CD14-positive monocyte (primary cell): ENCODE data around the gene ELFN1. TPM values are rescaled to one million over a fixed set of nuclear protein-coding genes. Genes with fewer than 3 reads are reported as not detected.

Experiments
- DNase-seq, 3 donors: peaks; one replicate each; pipeline ENCODE4 v3.0.0-alpha.2; 2011 to 2022
- H2AFZ ChIP-seq: 2 replicates; pipeline ENCODE4 v1.6.0; 2012; ENCODE audit warnings: mild to moderate bottlenecking, low read depth, low read length, inconsistent platforms; ENCODE audit not compliant: insufficient read depth, poor library complexity, severe bottlenecking
- H3K27ac ChIP-seq, 2 donors: 1 replicate in 1 of 2; 2 replicates in 1 of 2; pipeline ENCODE4 v1.5.1; 2012 to 2013; ENCODE audit warnings: low read length in 2 of 2, control low read depth in 1 of 2, inconsistent platforms in 1 of 2, low read depth in 1 of 2, mild to moderate bottlenecking in 1 of 2
- H3K27me3 ChIP-seq, 2 donors: one replicate each; pipeline versions ENCODE4 v1.6.0 to v1.6.1; 2011 to 2013; ENCODE audit warnings: low read length in 2 of 2; ENCODE audit not compliant: control insufficient read depth in 2 of 2, insufficient read depth in 2 of 2
- H3K36me3 ChIP-seq, 2 donors: replicated peaks in 1 of 2; 1 replicate in 1 of 2; 2 replicates in 1 of 2; pipeline versions ENCODE4 v1.5.1 to v1.6.1; 2012 to 2013; ENCODE audit warnings: low read length in 2 of 2, control low read depth in 1 of 2, inconsistent platforms in 1 of 2, mild to moderate bottlenecking in 1 of 2; ENCODE audit not compliant: insufficient read depth in 2 of 2, control insufficient read depth in 1 of 2
- H3K4me1 ChIP-seq, 2 donors: 1 replicate in 1 of 2; 2 replicates in 1 of 2; pipeline versions ENCODE4 v1.5.1 to v1.6.1; 2012 to 2013; ENCODE audit warnings: low read length in 2 of 2, control low read depth in 1 of 2, inconsistent platforms in 1 of 2, mild to moderate bottlenecking in 1 of 2, moderate library complexity in 1 of 2; ENCODE audit not compliant: insufficient read depth in 2 of 2, control insufficient read depth in 1 of 2
- H3K4me2 ChIP-seq: replicated peaks from 2 replicates; pipeline ENCODE3; 2012; ENCODE audit warnings: low read length, moderate library complexity, mild to moderate bottlenecking; ENCODE audit not compliant: poor library complexity, severe bottlenecking; ENCODE audit errors: extremely low read depth
- H3K4me3 ChIP-seq, 3 experiments: fragments of 200-600 bp in 1 of 3; sonication (generic) in 1 of 3; replicated peaks in 1 of 3; 1 replicate in 2 of 3; 2 replicates in 1 of 3; pipeline ENCODE4 v1.5.1; 2011 to 2013; ENCODE audit warnings: low read length in 3 of 3, mild to moderate bottlenecking in 3 of 3, control low read depth in 2 of 3, low read depth in 2 of 3, inconsistent platforms in 1 of 3, moderate library complexity in 1 of 3
- H3K79me2 ChIP-seq: 2 replicates; pipeline ENCODE4 v1.6.0; 2012; ENCODE audit warnings: mild to moderate bottlenecking, control low read depth, inconsistent platforms, low read length, moderate library complexity; ENCODE audit not compliant: insufficient read depth
- H3K9ac ChIP-seq: 2 replicates; pipeline ENCODE4 v1.6.0; 2017; ENCODE audit warnings: low read length, mild to moderate bottlenecking; ENCODE audit not compliant: insufficient read depth, poor library complexity, severe bottlenecking
- H3K9me3 ChIP-seq, 2 donors: replicated peaks in 1 of 2; 1 replicate in 1 of 2; 2 replicates in 1 of 2; pipeline versions ENCODE4 v1.5.1 to v1.6.1; 2012 to 2013; ENCODE audit warnings: low read length in 2 of 2, control low read depth in 1 of 2; ENCODE audit not compliant: control insufficient read depth in 1 of 2, insufficient read depth in 1 of 2
- H4K20me1 ChIP-seq: 2 replicates; pipeline ENCODE4 v1.6.0; 2012; ENCODE audit warnings: mild to moderate bottlenecking, low read length, control low read depth, moderate library complexity; ENCODE audit not compliant: insufficient read depth
- H3K27ac Mint-ChIP-seq, 7 donors: one replicate each; pipeline ENCODE4 v1.8.0; 2020; ENCODE audit warnings: mild to moderate bottlenecking in 7 of 7, mixed read lengths in 7 of 7, moderate library complexity in 6 of 7, inconsistent platforms in 2 of 7
- H3K27me3 Mint-ChIP-seq, 3 donors: one replicate each; pipeline ENCODE4 v1.8.0; 2021 to 2022; ENCODE audit warnings: low read depth in 3 of 3, mild to moderate bottlenecking in 3 of 3, mixed read lengths in 3 of 3, moderate library complexity in 3 of 3, inconsistent platforms in 1 of 3
- H3K36me3 Mint-ChIP-seq, 2 donors: one replicate each; pipeline ENCODE4 v1.8.0; 2020; ENCODE audit warnings: mixed read lengths in 2 of 2, inconsistent platforms in 1 of 2, mild to moderate bottlenecking in 1 of 2
- H3K4me1 Mint-ChIP-seq: one replicate; pipeline ENCODE4 v1.8.0; 2020; ENCODE audit warnings: mild to moderate bottlenecking, mixed read lengths
- H3K4me3 Mint-ChIP-seq, 2 donors: one replicate each; pipeline ENCODE4 v1.8.0; 2020; ENCODE audit warnings: mild to moderate bottlenecking in 2 of 2, mixed read lengths in 2 of 2, moderate library complexity in 1 of 2
- H3K9me3 Mint-ChIP-seq, 7 donors: one replicate each; pipeline ENCODE4 v1.8.0; 2020 to 2022; ENCODE audit warnings: mixed read lengths in 7 of 7, mild to moderate bottlenecking in 6 of 7, moderate library complexity in 6 of 7, inconsistent platforms in 2 of 7
- CTCF ChIP-seq: fragments of 200-600 bp; IDR thresholded peaks from one replicate; pipeline ENCODE4 v1.8.0; 2022; ENCODE audit warnings: antibody characterized with exemption, mild to moderate bottlenecking
- WGBS: methylation state at CpG from one replicate; pipeline ENCODE4 v1.1.5; 2013; ENCODE audit warnings: missing lambda C conversion rate; ENCODE audit not compliant: insufficient coverage; 5-methylcytosine and 5-hydroxymethylcytosine counted together
- intact Hi-C, 2 donors: fragments of 100-400 bp; cut with micrococcal nuclease; formaldehyde crosslinking; loops; one replicate each; pipeline versions ENCODE4 v1.15.0 to v1.15.1; 2023
- polyA plus RNA-seq, 3 donors: library from polyadenylated mRNA; depleted of rRNA in 1 of 3; unstranded in 2 of 3; stranded (reverse) in 1 of 3; fragments of 300-500 nt in 2 of 3; fragments of >200 nt in 1 of 3; fragmentation: Illumina TruSeq in 2 of 3; gene quantifications; 1 replicate in 2 of 3; 2 replicates in 1 of 3; pipeline ENCODE4 v1.2.3, GENCODE V29; 2012 to 2021

ELFN1 gene
- polyA plus RNA-seq, 3 donors: not detected

- no peak overlapping the region for H3K27ac ChIP-seq
- Mint-ChIP-seq H3K4me3 (no peak overlapping the region), H3K9me3 (peaks cover 18 to 38% (median 32%) of the 10 kb centered on the region in 7 donors), H3K4me1 (no peaks in the 10 kb centered on the region), H3K27ac (no peak overlapping the region), H3K36me3 (no peaks in the 10 kb centered on the region), H3K27me3 (peaks cover 2 to 17% (median 6%) of the 10 kb centered on the region in 3 donors)
- intact Hi-C loops: no loop called here
- H2AFZ ChIP-seq: no peak overlapping the region
- H3K4me1 ChIP-seq: no peaks in the 10 kb centered on the region
- no peaks in the 10 kb centered on the region for H3K79me2 ChIP-seq
- H3K9ac ChIP-seq: no peak overlapping the region
- H4K20me1 ChIP-seq: no peaks in the 10 kb centered on the region
- no peak for TF ChIP-seq CTCF
- no peak overlapping the region for H3K4me3 ChIP-seq
- H3K4me2 ChIP-seq: no peak overlapping the region
- H3K9me3 ChIP-seq: peaks cover 17 to 28% of the 10 kb centered on the region in 2 donors
- WGBS: 85% methylated on average over 5 of the region's 5 CpGs
- DNase-seq: no peak
- no peaks in the 10 kb centered on the region for H3K36me3 ChIP-seq
- H3K27me3 ChIP-seq: no peaks in the 10 kb centered on the region
Measured at GRCh38 chr7:1706381-1706720, 36.3 kb downstream of the ELFN1 start.

- no peak overlapping the region for H3K4me3 Mint-ChIP-seq
Measured at GRCh38 chr7:1706721-1707613, 36.9 kb downstream of the ELFN1 start.

More at GRCh38 chr7:1706721-1707613, 36.9 kb downstream of the ELFN1 start:
- Mint-ChIP-seq H3K36me3 (no peaks in the 10 kb centered on the region), H3K9me3 (peaks cover 18 to 36% (median 31%) of the 10 kb centered on the region in 7 donors), H3K4me1 (no peaks in the 10 kb centered on the region), H3K27me3 (peaks cover 2 to 16% (median 6%) of the 10 kb centered on the region in 3 donors), H3K27ac (no peak overlapping the region)
- H3K27me3 ChIP-seq: no peaks in the 10 kb centered on the region
- no peak for TF ChIP-seq CTCF
- H3K4me3 ChIP-seq: no peak overlapping the region
- WGBS: 94% methylated on average over 27 of the region's 33 CpGs
- no peak for DNase-seq
- peaks cover 17 to 24% of the 10 kb centered on the region in 2 donors for H3K9me3 ChIP-seq
- H3K27ac ChIP-seq: no peak overlapping the region
- no peak overlapping the region for H3K4me2 ChIP-seq
- no peak overlapping the region for H2AFZ ChIP-seq
- intact Hi-C loops: no loop called here
- H3K4me1 ChIP-seq: no peaks in the 10 kb centered on the region
- H3K79me2 ChIP-seq: no peaks in the 10 kb centered on the region
- H3K36me3 ChIP-seq: no peaks in the 10 kb centered on the region
- H3K9ac ChIP-seq: no peak overlapping the region
- H4K20me1 ChIP-seq: no peaks in the 10 kb centered on the region
